CD4-positive, alpha-beta T cell treated with Interleukin-6 at 100 ng/mL for 8 hours (primary cell): ENCODE measurements around the gene QRFP.
A peak's percentile ranks its signal among the peaks of the same experiment; 100 is the strongest.

ENCODE experiments used
- DNase-seq: peaks from one replicate; pipeline ENCODE4 v3.0.0-alpha.2; 2020; ENCODE audit warnings: mixed read lengths, low spot score

The QRFP gene

GRCh38 chr9:130896233-130897014 is at the start of gene QRFP:
Gene QRFP, minus strand, starts transcription at chr9:130896812. Its CDS starts 2,974 bp downstream, at chr9:130893838.
- no peak for DNase-seq

- DNase-seq: no peak
Measured at GRCh38 chr9:130945173-130945572, 48.6 kb upstream of the QRFP start.

GRCh38 chr9:130944510-130945058 is 48.0 kb upstream of the QRFP start:
- DNase-seq: no peak

GRCh38 chr9:130943777-130944176 is 47.2 kb upstream of the QRFP start:
- no peak for DNase-seq

- DNase-seq: no peak
Measured at GRCh38 chr9:130943221-130943620, 46.6 kb upstream of the QRFP start.

GRCh38 chr9:130942679-130943078 is 46.1 kb upstream of the QRFP start:
- no peak for DNase-seq

GRCh38 chr9:130942084-130942483 is 45.5 kb upstream of the QRFP start:
- DNase-seq: no peak

GRCh38 chr9:130940693-130941576 is 44.3 kb upstream of the QRFP start:
- DNase-seq: peak; percentile 61

- DNase-seq: no peak
Measured at GRCh38 chr9:130940027-130940549, 43.5 kb upstream of the QRFP start.

GRCh38 chr9:130939405-130940026 is 42.9 kb upstream of the QRFP start:
- DNase-seq: no peak

- DNase-seq: no peak
Measured at GRCh38 chr9:130938652-130939404, 42.2 kb upstream of the QRFP start, which contains the start of gene FIBCD1. Gene FIBCD1, minus strand, starts transcription at chr9:130939247. Its CDS starts 640 bp downstream, at chr9:130938607.

- DNase-seq: no peak
Measured at GRCh38 chr9:130938184-130938651, 41.6 kb upstream of the QRFP start.

GRCh38 chr9:130937146-130938076 is 40.8 kb upstream of the QRFP start:
- no peak for DNase-seq

GRCh38 chr9:130936285-130937117 is 39.9 kb upstream of the QRFP start:
- no peak for DNase-seq

- DNase-seq: no peak
Measured at GRCh38 chr9:130935648-130936271, 39.1 kb upstream of the QRFP start.

GRCh38 chr9:130934702-130935647 is 38.4 kb upstream of the QRFP start:
- DNase-seq: no peak

GRCh38 chr9:130934246-130934645 is 37.6 kb upstream of the QRFP start:
- DNase-seq: no peak
